Activated CD8-positive, alpha-beta memory T cell treated with anti-CD3 and anti-CD28 coated beads, Interleukin-2, amount 50 U/mL, for 1 hour (primary cell): ENCODE measurements around the gene CD209.

Source experiments
- DNase-seq: peaks from one replicate; pipeline ENCODE4 v3.0.0-alpha.2; 2020; ENCODE audit errors: extremely low read depth

CD209 gene

GRCh38 chr19:7705387-7706187, 41.7 kb downstream of the CD209 start:
- DNase-seq = peak; percentile 30

DNA sequence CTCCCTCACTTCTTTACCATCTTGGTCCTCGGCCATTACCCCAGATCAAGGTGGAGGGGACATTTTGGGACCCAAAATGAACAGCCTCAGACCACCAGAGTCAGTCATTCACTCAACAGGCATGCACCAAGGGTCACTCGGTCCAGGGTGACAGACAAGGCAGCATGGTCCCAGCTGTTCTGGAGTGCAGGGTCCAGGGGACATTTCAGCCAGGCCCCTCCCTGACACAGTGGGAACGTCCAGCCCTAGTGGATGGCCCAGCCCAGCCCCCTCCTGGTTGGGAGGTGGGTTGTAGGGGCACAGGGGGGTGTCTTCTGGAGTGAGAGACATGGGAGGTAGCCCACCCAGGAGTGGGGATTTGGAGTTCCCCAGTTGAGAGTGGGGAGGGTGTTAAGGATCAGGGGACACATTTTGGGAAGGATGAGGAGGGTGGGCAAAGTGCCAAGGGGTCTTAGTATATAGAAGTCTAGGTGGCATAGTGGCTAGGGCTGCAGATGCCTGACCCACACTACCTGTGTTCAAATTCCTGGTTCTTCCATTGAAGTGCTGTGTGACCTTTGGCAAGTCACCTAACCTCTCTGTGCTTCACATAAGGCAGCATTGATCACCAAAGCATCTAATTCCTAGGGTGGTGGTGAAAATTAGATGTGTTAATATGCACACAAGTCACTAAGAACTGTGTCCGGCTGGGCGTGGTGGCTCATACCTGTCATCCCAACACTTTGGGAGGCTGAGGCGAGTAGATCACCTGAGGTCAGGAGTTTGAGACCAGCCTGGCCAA, 42.9 kb downstream of the CD209 start:
- no peak for DNase-seq

GRCh38 chr19:7703332-7703731, 44.0 kb downstream of the CD209 start:
- DNase-seq = no peak

DNA sequence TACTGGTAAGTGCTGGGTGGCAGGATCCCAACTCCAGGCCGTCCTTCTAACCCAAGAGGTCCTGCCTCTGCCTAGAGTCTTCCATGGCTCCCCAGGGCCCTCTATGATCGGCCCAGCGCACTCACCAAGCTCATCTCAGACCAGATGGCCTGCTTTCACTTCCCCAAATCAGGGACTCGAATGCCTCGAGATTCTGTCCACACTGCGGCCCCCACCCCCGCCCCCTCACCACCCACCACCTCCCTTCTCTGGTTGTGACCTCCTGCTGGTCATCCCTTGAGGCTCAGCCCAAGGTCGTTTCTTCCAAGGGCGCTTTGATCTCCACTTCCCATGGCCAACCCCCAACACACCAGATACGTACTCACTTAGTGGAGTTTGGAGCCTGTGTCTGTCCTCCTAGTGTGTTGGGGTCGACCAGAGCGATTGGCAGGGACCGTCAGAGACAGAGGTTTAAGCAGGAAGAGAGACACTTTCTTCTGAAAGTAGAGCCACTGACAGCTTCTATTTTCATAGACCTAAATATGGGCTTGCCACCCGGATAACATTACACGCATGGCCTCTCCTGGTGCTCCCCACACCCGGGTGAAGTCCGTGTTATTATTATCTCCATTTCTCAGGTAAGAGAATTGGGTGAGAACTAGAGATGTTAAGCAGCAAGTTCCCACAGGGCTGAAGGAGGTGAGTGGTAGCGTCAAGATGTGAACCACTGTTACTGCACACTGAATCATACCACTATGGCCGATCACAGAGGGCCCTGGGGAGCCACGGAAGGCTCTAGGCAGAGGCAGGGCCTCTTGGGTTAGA, 45.5 kb downstream of the CD209 start, which contains the start of gene FCER2:
FCER2 (minus strand) TSS at position 478 of the 804 bp plus-strand sequence. CDS start 2,371 bp downstream, outside the sequence.
- DNase-seq = no peak

DNA sequence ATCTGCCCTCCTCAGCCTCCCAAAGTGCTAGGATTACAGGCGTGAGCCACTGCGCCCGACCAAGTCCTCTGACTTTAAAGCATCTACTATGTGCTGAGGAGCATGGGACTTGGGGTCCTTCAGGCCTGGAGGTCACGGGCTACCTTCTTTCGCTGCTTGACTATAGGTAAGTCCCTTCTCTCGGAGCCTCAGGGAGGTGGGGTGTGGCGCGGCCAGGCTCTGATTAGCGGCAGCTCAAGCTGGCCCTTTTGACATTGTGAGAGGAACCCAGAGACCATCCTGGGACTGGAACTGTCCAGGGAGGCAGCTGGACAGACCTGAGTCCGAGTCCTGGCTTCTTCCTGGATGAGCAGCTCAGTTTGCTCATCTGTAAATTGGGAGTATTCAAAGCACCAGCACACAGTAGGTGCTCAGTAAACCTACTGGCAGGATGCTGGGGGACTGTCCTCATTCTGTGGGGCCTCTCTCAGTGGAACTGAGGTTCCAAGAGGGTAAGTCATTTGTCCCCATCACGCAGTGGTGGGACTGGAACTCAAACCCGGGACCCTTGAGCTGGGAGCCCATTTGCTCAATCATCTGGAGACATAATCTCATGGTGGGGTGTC, 46.2 kb downstream of the CD209 start:
- no peak for DNase-seq

- DNase-seq = no peak
Observed at GRCh38 chr19:7699417-7700401, 47.6 kb downstream of the CD209 start.

- DNase-seq = no peak
Observed at GRCh38 chr19:7699003-7699402, 48.3 kb downstream of the CD209 start.

DNA sequence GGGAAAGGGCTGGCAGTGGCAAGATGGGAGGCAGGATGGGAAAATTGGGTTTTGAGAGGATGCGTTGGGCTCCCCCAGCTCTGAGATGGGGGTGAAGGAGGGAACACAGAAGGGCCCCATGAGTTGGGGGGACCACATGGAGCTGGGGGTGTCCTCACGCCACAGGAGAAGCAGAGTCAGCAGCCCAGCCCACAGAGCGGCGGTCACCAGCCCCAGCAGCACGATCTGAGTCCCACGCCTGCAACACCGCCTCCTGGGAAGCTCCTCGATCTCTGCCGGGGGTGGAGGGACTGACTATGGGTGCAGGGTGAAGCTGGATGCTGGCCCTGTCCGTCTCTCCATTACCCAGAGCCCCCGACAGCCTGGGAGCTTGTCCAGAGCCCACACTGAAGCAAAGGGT, 48.8 kb downstream of the CD209 start:
- DNase-seq = no peak

GRCh38 chr19:7697721-7698287, 49.5 kb downstream of the CD209 start:
- no peak for DNase-seq

GRCh38 chr19:7694499-7694898, 52.8 kb downstream of the CD209 start:
- no peak for DNase-seq

- DNase-seq = no peak
Observed at GRCh38 chr19:7692417-7693088, 54.8 kb downstream of the CD209 start.

- no peak for DNase-seq
Observed at GRCh38 chr19:7691497-7691896, 55.8 kb downstream of the CD209 start.

- no peak for DNase-seq
Observed at GRCh38 chr19:7690779-7691258, 56.5 kb downstream of the CD209 start.
